ENCODE data around the gene HMCN2. TPM values are rescaled to one million over a fixed set of nuclear protein-coding genes. Genes with fewer than 3 reads are reported as not detected.

The HMCN2 gene
- total RNA-seq, 1 experiment from 2014 or later, result 8.6 TPM

DNA sequence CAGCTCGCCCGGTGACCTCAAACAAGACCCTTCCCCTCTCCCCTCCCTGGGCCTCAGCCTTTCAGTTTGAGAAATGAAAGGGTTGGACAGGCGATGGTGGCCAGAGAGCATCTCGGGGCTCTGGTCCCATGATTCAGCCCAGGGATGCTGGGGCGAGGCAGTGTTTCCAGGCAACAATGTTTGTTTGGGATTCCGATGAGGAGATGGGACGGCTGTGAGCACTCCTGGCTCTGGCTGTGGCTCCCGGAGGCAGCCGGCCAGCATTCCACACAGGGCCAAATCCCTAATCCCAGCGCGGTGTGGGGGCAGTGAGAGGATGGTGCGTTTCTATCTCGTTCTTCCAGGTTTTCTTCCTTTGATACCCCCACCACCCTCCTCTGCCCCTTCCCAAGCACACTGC is 66.0 kb downstream of the HMCN2 start:
- H3K27ac Mint-ChIP-seq, result peak overlapping the region in 2 of 3 experiments; percentile 51 to 82; a peak in 2 of 7 replicates
- no peak overlapping the region for H3K4me3 Mint-ChIP-seq
- no CpG with 5 or more reads among the region's 13 CpGs for WGBS (ENCODE audit: extremely low coverage, insufficient read length, low lambda C conversion rate)

More for the DNA sequence above, 66.0 kb downstream of the HMCN2 start:
- Histone ChIP-seq H3K23ac (ENCODE audit: insufficient read length, low read depth, low read length) (no peak overlapping the region), H2AFZ (ENCODE audit: low read length) (no peak overlapping the region), H4K5ac (ENCODE audit: insufficient read length, low read depth, low read length) (no peak overlapping the region), H2BK120ac (ENCODE audit: low read depth, low read length, poor library complexity, severe bottlenecking) (no peak overlapping the region), H2BK15ac (ENCODE audit: low read depth, low read length) (no peak overlapping the region), H3K9ac (ENCODE audit: extremely low read depth, insufficient read length, low read length) (no peak overlapping the region), H3K18ac (ENCODE audit: insufficient read length, low read depth, low read length) (no peak overlapping the region), H3K4ac (ENCODE audit: low read depth, low read length) (no peak overlapping the region), H4K91ac (ENCODE audit: insufficient read length, low read depth, low read length) (no peak overlapping the region), H2BK12ac (ENCODE audit: insufficient read length, low read depth, low read length) (no peak overlapping the region), H3K4me1 (ENCODE audit: insufficient read depth, low read length) (no peaks in the 10 kb centered on the region), H3K27me3 (ENCODE audit: insufficient read depth, low read length) (no peaks in the 10 kb centered on the region), H2AK5ac (ENCODE audit: insufficient read length, low read length) (no peak overlapping the region), H3T11ph (ENCODE audit: low read length) (no peak overlapping the region), H2BK5ac (ENCODE audit: insufficient read length, low read length) (no peak overlapping the region), H2BK20ac (ENCODE audit: low read depth, low read length, poor library complexity, severe bottlenecking) (no peak overlapping the region), H3K23me2 (ENCODE audit: insufficient read length, low read depth, low read length, poor library complexity, severe bottlenecking) (no peaks in the 10 kb centered on the region), H3K79me2 (ENCODE audit: insufficient read depth, low read length) (no peaks in the 10 kb centered on the region), H3K14ac (ENCODE audit: insufficient read depth, low read length) (no peak overlapping the region), H3K27ac (ENCODE audit: insufficient read length, low read depth, low read length) (no peak overlapping the region), H3K79me1 (ENCODE audit: insufficient read depth, low read depth, low read length, poor library complexity, severe bottlenecking) (no peaks in the 10 kb centered on the region), H3K4me2 (ENCODE audit: insufficient read depth, insufficient read length, low read length) (no peak overlapping the region), H3K9me3 (ENCODE audit: control insufficient read depth, low read depth, low read length) (no peaks in the 10 kb centered on the region), H3K56ac (ENCODE audit: insufficient read length, low read depth, low read length) (no peak overlapping the region), H4K20me1 (ENCODE audit: control insufficient read depth, insufficient read depth, insufficient read length) (no peaks in the 10 kb centered on the region), H4K8ac (replicated peaks; ENCODE audit: insufficient read length, low read depth, low read length) (no peak overlapping the region)
- Mint-ChIP-seq H3K4me1 (peaks cover 9 to 22% of the 10 kb centered on the region in 2 experiments), H3K27me3 (ENCODE audit: low read depth) (peaks cover 1% of the 10 kb centered on the region; the same call in 1 of the 2 replicates), H3K36me3 (ENCODE audit: insufficient read depth in 1 of 3, low read depth in 3 of 3) (peaks cover 0 to 16% (median 2%) of the 10 kb centered on the region in 3 experiments; a peak in 4 of 7 replicates), H3K9me3 (no peaks in the 10 kb centered on the region)
- TF ChIP-seq, protein P1, sequence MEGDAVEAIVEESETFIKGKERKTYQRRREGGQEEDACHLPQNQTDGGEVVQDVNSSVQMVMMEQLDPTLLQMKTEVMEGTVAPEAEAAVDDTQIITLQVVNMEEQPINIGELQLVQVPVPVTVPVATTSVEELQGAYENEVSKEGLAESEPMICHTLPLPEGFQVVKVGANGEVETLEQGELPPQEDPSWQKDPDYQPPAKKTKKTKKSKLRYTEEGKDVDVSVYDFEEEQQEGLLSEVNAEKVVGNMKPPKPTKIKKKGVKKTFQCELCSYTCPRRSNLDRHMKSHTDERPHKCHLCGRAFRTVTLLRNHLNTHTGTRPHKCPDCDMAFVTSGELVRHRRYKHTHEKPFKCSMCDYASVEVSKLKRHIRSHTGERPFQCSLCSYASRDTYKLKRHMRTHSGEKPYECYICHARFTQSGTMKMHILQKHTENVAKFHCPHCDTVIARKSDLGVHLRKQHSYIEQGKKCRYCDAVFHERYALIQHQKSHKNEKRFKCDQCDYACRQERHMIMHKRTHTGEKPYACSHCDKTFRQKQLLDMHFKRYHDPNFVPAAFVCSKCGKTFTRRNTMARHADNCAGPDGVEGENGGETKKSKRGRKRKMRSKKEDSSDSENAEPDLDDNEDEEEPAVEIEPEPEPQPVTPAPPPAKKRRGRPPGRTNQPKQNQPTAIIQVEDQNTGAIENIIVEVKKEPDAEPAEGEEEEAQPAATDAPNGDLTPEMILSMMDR (conservative IDR thresholded peaks at IDR 0.05), result no peak
- DNase-seq, result no peak

Measured in H9 (cell line).